HepG2 (cell line): ENCODE data around the gene HACD1. TPM values are rescaled to one million over a fixed set of nuclear protein-coding genes. Genes with fewer than 3 reads are reported as not detected.
A peak's percentile ranks its signal among the peaks of the same experiment; 100 is the strongest.

Source experiments
- ATF3 ChIP-seq: sonication (generic); formaldehyde crosslinking; IDR thresholded peaks from 2 replicates; pipeline ENCODE4 v1.4.0; 2020; ENCODE audit warnings: missing genetic modification reagents
- DBP ChIP-seq: sonication (generic); formaldehyde crosslinking; IDR thresholded peaks from 2 replicates; pipeline ENCODE4 v1.4.0; 2020; ENCODE audit warnings: missing genetic modification reagents; ENCODE audit errors: not compliant biosample characterization
- DZIP1 ChIP-seq: sonication (generic); formaldehyde crosslinking; IDR thresholded peaks from 2 replicates; pipeline ENCODE4 v1.5.0; 2020; ENCODE audit warnings: mild to moderate bottlenecking, missing genetic modification reagents
- EHMT2 ChIP-seq: fragments of 200-600 bp; sonication (generic); IDR thresholded peaks from 2 replicates; pipeline ENCODE4 v1.7.0; 2017; ENCODE audit warnings: antibody characterized with exemption, low read depth, low read length, borderline replicate concordance
- ELF3 ChIP-seq: IDR thresholded peaks from 2 replicates; pipeline ENCODE4 v1.6.1; 2016; ENCODE audit warnings: missing genetic modification reagents, missing compliant biosample characterization
- FOXO1 ChIP-seq: sonication (generic); formaldehyde crosslinking; IDR thresholded peaks from 2 replicates; pipeline ENCODE4 v1.4.0; 2020; ENCODE audit warnings: missing genetic modification reagents
- HOXA5 ChIP-seq: sonication (generic); formaldehyde crosslinking; IDR thresholded peaks from 2 replicates; pipeline ENCODE4 v1.4.0; 2020; ENCODE audit warnings: missing genetic modification reagents
- MLLT10 ChIP-seq: sonication (generic); formaldehyde crosslinking; IDR thresholded peaks from 2 replicates; pipeline ENCODE4 v1.4.0; 2020; ENCODE audit warnings: missing genetic modification reagents
- NR0B2 ChIP-seq: sonication (generic); formaldehyde crosslinking; IDR thresholded peaks from 2 replicates; pipeline ENCODE4 v1.4.0; 2020; ENCODE audit warnings: mild to moderate bottlenecking, missing genetic modification reagents
- PPARG ChIP-seq: conservative IDR thresholded peaks from 2 replicates; pipeline ENCODE4 v1.6.1; 2016; ENCODE audit warnings: missing biosample characterization, missing genetic modification reagents
- SNAPC2 ChIP-seq: sonication (generic); formaldehyde crosslinking; IDR thresholded peaks from 2 replicates; pipeline ENCODE4 v1.8.1; 2022; ENCODE audit warnings: mild to moderate bottlenecking, missing genetic modification reagents
- SP140L ChIP-seq: sonication (generic); formaldehyde crosslinking; IDR thresholded peaks from 2 replicates; pipeline ENCODE4 v1.4.0; 2020; ENCODE audit warnings: missing genetic modification reagents, borderline replicate concordance
- ZFP37 ChIP-seq: sonication (generic); formaldehyde crosslinking; IDR thresholded peaks from 2 replicates; pipeline ENCODE4 v1.4.0; 2020; ENCODE audit warnings: missing genetic modification reagents, borderline replicate concordance
- ZMYM2 ChIP-seq: sonication (generic); formaldehyde crosslinking; IDR thresholded peaks from 2 replicates; pipeline ENCODE4 v1.8.0; 2022; ENCODE audit warnings: mild to moderate bottlenecking, missing genetic modification reagents
- ZNF24 ChIP-seq: fragments of 450-650 bp; IDR thresholded peaks from 2 replicates; pipeline ENCODE4 v1.6.1; 2017; ENCODE audit warnings: antibody characterized with exemption, mild to moderate bottlenecking
- ZNF512B ChIP-seq: sonication (generic); formaldehyde crosslinking; IDR thresholded peaks from 2 replicates; pipeline ENCODE4 v1.5.1; 2020; ENCODE audit warnings: missing genetic modification reagents, mild to moderate bottlenecking, borderline replicate concordance
- ZNF563 ChIP-seq: sonication (generic); formaldehyde crosslinking; IDR thresholded peaks from 2 replicates; pipeline ENCODE4 v1.8.0; 2022; ENCODE audit warnings: mild to moderate bottlenecking, moderate library complexity, missing genetic modification reagents
- ZNF569 ChIP-seq: sonication (generic); formaldehyde crosslinking; IDR thresholded peaks from 2 replicates; pipeline ENCODE4 v1.5.0; 2020; ENCODE audit warnings: mild to moderate bottlenecking, missing genetic modification reagents, moderate library complexity, borderline replicate concordance
- ZNF639 ChIP-seq: conservative IDR thresholded peaks from 2 replicates; pipeline ENCODE4 v1.6.1; 2018; ENCODE audit warnings: missing genetic modification reagents
- ZNF670 ChIP-seq: sonication (generic); formaldehyde crosslinking; IDR thresholded peaks from 2 replicates; pipeline ENCODE4 v1.8.0; 2022; ENCODE audit warnings: mild to moderate bottlenecking, missing genetic modification reagents, borderline replicate concordance
- polyA plus RNA-seq, 8 experiments: library from polyadenylated mRNA; depleted of rRNA in 3 of 8; stranded (reverse) in 7 of 8; unstranded in 1 of 8; fragments of >200 nt; fragmentation: Illumina TruSeq in 4 of 8; extraction: Trizol in 4 of 8; gene quantifications; 2 replicates each; pipeline versions ENCODE4 v1.2.1 to v1.2.3, GENCODE V29; 2011 to 2016; ENCODE audit warnings: low read depth in 4 of 8, missing spikeins in 1 of 8, mixed read lengths in 1 of 8; ENCODE audit not compliant: insufficient read depth in 1 of 8
- total RNA-seq, 5 experiments: library from RNA; depleted of rRNA; stranded (reverse); fragments of >200 nt; fragmentation: Illumina TruSeq; extraction: Trizol; gene quantifications; 2 replicates each; pipeline ENCODE4 v1.2.3, GENCODE V29; 2016; ENCODE audit warnings: low read depth in 1 of 5

Gene HACD1
- total and polyA plus RNA-seq, 2 of the 13 experiments (the other 11 are each of a cell fraction or from before 2014, with no cell fraction given), result 43.4 to 47.6 TPM

- TF ChIP-seq SP140L (no peak), ZNF24 (no peak; the same call in 1 of the 2 replicates), ZFP37 (CRISPR knock-in tag) (no peak), DZIP1 (CRISPR knock-in tag) (no peak; the same call in 1 of the 2 replicates), FOXO1 (no peak), SNAPC2 (CRISPR knock-in tag) (no peak), ZNF563 (0 out of 2 replicates have a peak, but pooled peaks have one; percentile 35), ZMYM2 (CRISPR knock-in tag) (0 out of 2 replicates have a peak, but pooled peaks have one; percentile 1), DBP (no peak), ELF3 (CRISPR knock-in tag) (0 out of 2 replicates have a peak, but pooled peaks have one; percentile 26), PPARG (CRISPR knock-in tag) (no peak), ATF3 (CRISPR knock-in tag) (no peak), HOXA5 (CRISPR knock-in tag) (peak; percentile 43; the same call in 1 of the 2 replicates), ZNF569 (no peak), MLLT10 (CRISPR knock-in tag) (no peak), ZNF670 (CRISPR knock-in tag) (peak; percentile 59; the same call in 1 of the 2 replicates), ZNF512B (CRISPR knock-in tag) (no peak), NR0B2 (CRISPR knock-in tag) (no peak), EHMT2 (no peak), ZNF639 (CRISPR knock-in tag) (no peak)
Observed at GRCh38 chr10:17617031-17617911, at the start of gene HACD1 (continued).
